ENCODE measurements around the gene RCE1.

RCE1 gene

GRCh38 chr11:66887526-66887925 lies 44.3 kb downstream of the RCE1 start:
- no peak for DNase-seq (ENCODE audit: low read depth)

GRCh38 chr11:66888282-66888681 lies 45.0 kb downstream of the RCE1 start:
- DNase-seq (ENCODE audit: low read depth), result no peak

- no peak for DNase-seq (ENCODE audit: low read depth)
These were observed 46.7 kb downstream of the RCE1 start for GRCh38 chr11:66889960-66890359.

- peak; percentile 6 for DNase-seq (ENCODE audit: low read depth)
These were observed 48.8 kb downstream of the RCE1 start for GRCh38 chr11:66891851-66892660.

GRCh38 chr11:66892911-66893310 lies 49.7 kb downstream of the RCE1 start:
- DNase-seq (ENCODE audit: low read depth), result no peak

- DNase-seq (ENCODE audit: low read depth), result no peak
These were observed 50.9 kb downstream of the RCE1 start for GRCh38 chr11:66894141-66894540.

All from activated gamma-delta T cell treated with anti-CD3 and anti-CD28 coated beads, Interleukin-2, amount 50 U/mL, for 16 hours (primary cell).